ENCODE measurements around the gene SCN3A.

DNA sequence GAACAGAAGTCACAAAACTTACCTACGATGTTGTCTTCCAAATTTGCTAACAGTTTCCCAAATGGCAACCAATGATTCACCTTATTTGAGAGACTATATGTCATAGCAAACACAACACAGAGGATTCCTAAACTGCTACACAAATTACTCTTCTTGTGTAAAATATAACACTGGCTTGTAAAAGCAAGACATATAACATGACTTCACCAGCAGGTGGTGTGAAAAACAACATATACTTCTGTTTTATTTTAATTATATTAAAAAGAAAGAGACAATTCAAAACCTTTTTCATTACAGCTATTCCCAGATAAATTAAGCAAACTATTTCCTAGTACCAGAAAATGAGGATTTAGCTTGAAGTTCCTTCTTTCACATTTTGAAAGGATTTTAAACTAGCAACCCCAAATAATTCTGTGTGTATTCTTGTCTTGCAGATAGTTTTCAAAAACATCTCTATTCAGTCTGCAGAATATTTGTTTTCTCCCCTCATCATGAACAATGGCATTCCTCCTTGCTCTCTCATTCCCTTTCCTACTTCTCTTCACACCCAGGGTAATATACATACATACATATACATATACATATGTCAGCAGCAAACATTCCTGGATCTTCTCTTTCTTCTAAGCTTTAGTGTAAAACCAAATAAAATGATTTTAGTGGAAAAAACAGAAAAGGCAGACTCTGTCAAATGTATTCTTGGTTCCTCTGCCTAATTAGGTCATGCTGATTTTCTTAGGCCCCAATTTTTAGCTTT lies 62.1 kb downstream of the SCN3A start:
- no peak for TF ChIP-seq POLR2AphosphoS5 (IDR thresholded peaks at IDR 0.05)
- TF ChIP-seq, protein P1, sequence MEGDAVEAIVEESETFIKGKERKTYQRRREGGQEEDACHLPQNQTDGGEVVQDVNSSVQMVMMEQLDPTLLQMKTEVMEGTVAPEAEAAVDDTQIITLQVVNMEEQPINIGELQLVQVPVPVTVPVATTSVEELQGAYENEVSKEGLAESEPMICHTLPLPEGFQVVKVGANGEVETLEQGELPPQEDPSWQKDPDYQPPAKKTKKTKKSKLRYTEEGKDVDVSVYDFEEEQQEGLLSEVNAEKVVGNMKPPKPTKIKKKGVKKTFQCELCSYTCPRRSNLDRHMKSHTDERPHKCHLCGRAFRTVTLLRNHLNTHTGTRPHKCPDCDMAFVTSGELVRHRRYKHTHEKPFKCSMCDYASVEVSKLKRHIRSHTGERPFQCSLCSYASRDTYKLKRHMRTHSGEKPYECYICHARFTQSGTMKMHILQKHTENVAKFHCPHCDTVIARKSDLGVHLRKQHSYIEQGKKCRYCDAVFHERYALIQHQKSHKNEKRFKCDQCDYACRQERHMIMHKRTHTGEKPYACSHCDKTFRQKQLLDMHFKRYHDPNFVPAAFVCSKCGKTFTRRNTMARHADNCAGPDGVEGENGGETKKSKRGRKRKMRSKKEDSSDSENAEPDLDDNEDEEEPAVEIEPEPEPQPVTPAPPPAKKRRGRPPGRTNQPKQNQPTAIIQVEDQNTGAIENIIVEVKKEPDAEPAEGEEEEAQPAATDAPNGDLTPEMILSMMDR (IDR thresholded peaks at IDR 0.05) = no peak
